ENCODE results near the gene CEP78.
A peak's percentile ranks its signal among the peaks of the same experiment; 100 is the strongest.

The CEP78 gene

GRCh38 chr9:78235762-78236550 is at the start of gene CEP78:
TSS of gene CEP78 (plus strand) at chr9:78236075. CDS start at chr9:78236351, 276 bp downstream.
- H3K4me3 ChIP-seq (ENCODE audit: low read length) = peak within 1 kb of the TSS; percentile 72
- TF ChIP-seq, protein P1, sequence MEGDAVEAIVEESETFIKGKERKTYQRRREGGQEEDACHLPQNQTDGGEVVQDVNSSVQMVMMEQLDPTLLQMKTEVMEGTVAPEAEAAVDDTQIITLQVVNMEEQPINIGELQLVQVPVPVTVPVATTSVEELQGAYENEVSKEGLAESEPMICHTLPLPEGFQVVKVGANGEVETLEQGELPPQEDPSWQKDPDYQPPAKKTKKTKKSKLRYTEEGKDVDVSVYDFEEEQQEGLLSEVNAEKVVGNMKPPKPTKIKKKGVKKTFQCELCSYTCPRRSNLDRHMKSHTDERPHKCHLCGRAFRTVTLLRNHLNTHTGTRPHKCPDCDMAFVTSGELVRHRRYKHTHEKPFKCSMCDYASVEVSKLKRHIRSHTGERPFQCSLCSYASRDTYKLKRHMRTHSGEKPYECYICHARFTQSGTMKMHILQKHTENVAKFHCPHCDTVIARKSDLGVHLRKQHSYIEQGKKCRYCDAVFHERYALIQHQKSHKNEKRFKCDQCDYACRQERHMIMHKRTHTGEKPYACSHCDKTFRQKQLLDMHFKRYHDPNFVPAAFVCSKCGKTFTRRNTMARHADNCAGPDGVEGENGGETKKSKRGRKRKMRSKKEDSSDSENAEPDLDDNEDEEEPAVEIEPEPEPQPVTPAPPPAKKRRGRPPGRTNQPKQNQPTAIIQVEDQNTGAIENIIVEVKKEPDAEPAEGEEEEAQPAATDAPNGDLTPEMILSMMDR (IDR thresholded peaks at IDR 0.05; ENCODE audit: insufficient read depth, low read depth, low read length, missing control alignments) = no peak
- DNase-seq (ENCODE audit: low read depth) = peak; percentile 96

- TF ChIP-seq, protein P1 (IDR thresholded peaks at IDR 0.05; ENCODE audit: insufficient read depth, low read depth, low read length, missing control alignments) = no peak
- H3K4me3 ChIP-seq (ENCODE audit: low read length) = no peak overlapping the region
- no peak for DNase-seq (ENCODE audit: low read depth)
Measured at GRCh38 chr9:78187763-78188484, 48.0 kb upstream of the CEP78 start.

DNA sequence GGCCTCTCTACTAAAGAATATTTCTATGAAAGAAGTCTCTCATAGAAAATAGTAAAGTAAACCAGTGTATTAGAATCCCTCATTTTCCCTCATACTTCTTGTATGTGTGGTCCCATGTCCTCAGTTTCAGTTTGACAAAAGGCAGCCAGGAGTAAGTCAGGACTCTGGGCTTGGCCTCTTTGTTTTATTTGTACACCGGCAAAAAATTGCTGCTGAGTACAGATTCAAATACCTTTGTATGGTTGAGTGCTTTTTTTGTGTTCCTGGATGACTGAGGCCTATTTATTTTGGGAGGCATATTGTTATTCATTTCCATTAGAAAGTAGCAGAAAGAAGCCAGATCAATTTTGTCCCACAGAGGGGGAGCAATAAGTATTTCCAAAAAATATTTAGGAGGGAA is 47.3 kb upstream of the CEP78 start:
- DNase-seq (ENCODE audit: low read depth) = no peak
- TF ChIP-seq, protein P1 (IDR thresholded peaks at IDR 0.05; ENCODE audit: insufficient read depth, low read depth, low read length, missing control alignments) = no peak
- no peak overlapping the region for H3K4me3 ChIP-seq (ENCODE audit: low read length)

- DNase-seq (ENCODE audit: low read depth) = no peak
- no peak overlapping the region for H3K4me3 ChIP-seq (ENCODE audit: low read length)
- TF ChIP-seq, protein P1 (IDR thresholded peaks at IDR 0.05; ENCODE audit: insufficient read depth, low read depth, low read length, missing control alignments) = no peak
Measured at GRCh38 chr9:78189001-78189400, 46.9 kb upstream of the CEP78 start.

GRCh38 chr9:78189461-78189860 is 46.4 kb upstream of the CEP78 start:
- no peak overlapping the region for H3K4me3 ChIP-seq (ENCODE audit: low read length)
- no peak for DNase-seq (ENCODE audit: low read depth)
- TF ChIP-seq, protein P1 (IDR thresholded peaks at IDR 0.05; ENCODE audit: insufficient read depth, low read depth, low read length, missing control alignments) = no peak

- TF ChIP-seq, protein P1 (IDR thresholded peaks at IDR 0.05; ENCODE audit: insufficient read depth, low read depth, low read length, missing control alignments) = no peak
- no peak for DNase-seq (ENCODE audit: low read depth)
- no peak overlapping the region for H3K4me3 ChIP-seq (ENCODE audit: low read length)
Measured at GRCh38 chr9:78191931-78192330, 43.9 kb upstream of the CEP78 start.

All from epithelial cell of esophagus (primary cell).